ENCODE data around the gene DDX1.

DDX1 gene

GRCh38 chr2:15658911-15659310 lies 67.2 kb downstream of the DDX1 start:
- in situ Hi-C loops (cut with MboI; ENCODE audit: low sequenced_read_pairs): no loop called here

- in situ Hi-C loops (cut with MboI; ENCODE audit: low sequenced_read_pairs): no loop called here
Measured at GRCh38 chr2:15660491-15661294, 69.0 kb downstream of the DDX1 start.

GRCh38 chr2:15661295-15661569 lies 69.6 kb downstream of the DDX1 start:
- in situ Hi-C loops (cut with MboI; ENCODE audit: low sequenced_read_pairs): no loop called here

GRCh38 chr2:15662026-15662425 lies 70.4 kb downstream of the DDX1 start:
- in situ Hi-C loops (cut with MboI; ENCODE audit: low sequenced_read_pairs): no loop called here

GRCh38 chr2:15662579-15662978 lies 70.9 kb downstream of the DDX1 start:
- in situ Hi-C loops (cut with MboI; ENCODE audit: low sequenced_read_pairs): no loop called here

- in situ Hi-C loops (cut with MboI; ENCODE audit: low sequenced_read_pairs): no loop called here
Measured at GRCh38 chr2:15663802-15664201, 72.1 kb downstream of the DDX1 start.

GRCh38 chr2:15664273-15665066 lies 72.8 kb downstream of the DDX1 start:
- in situ Hi-C loops (cut with MboI; ENCODE audit: low sequenced_read_pairs): no loop called here

- in situ Hi-C loops (cut with MboI; ENCODE audit: low sequenced_read_pairs): no loop called here
Measured at GRCh38 chr2:15665067-15665942, 73.6 kb downstream of the DDX1 start.

- in situ Hi-C loops (cut with MboI; ENCODE audit: low sequenced_read_pairs): no loop called here
Measured at GRCh38 chr2:15665943-15666460, 74.3 kb downstream of the DDX1 start.

- in situ Hi-C loops (cut with MboI; ENCODE audit: low sequenced_read_pairs): no loop called here
Measured at GRCh38 chr2:15666861-15667808, 75.5 kb downstream of the DDX1 start.

- in situ Hi-C loops (cut with MboI; ENCODE audit: low sequenced_read_pairs): no loop called here
Measured at GRCh38 chr2:15667809-15668556, 76.3 kb downstream of the DDX1 start.

GRCh38 chr2:15668611-15669305 lies 77.1 kb downstream of the DDX1 start:
- in situ Hi-C loops (cut with MboI; ENCODE audit: low sequenced_read_pairs): no loop called here

- in situ Hi-C loops (cut with MboI; ENCODE audit: low sequenced_read_pairs): no loop called here
Measured at GRCh38 chr2:15669375-15669910, 77.8 kb downstream of the DDX1 start.

GRCh38 chr2:15670469-15670868 lies 78.8 kb downstream of the DDX1 start:
- in situ Hi-C loops (cut with MboI; ENCODE audit: low sequenced_read_pairs): no loop called here

- in situ Hi-C loops (cut with MboI; ENCODE audit: low sequenced_read_pairs): no loop called here
Measured at GRCh38 chr2:15670981-15671380, 79.3 kb downstream of the DDX1 start.

GRCh38 chr2:15671409-15671808 lies 79.7 kb downstream of the DDX1 start:
- in situ Hi-C loops (cut with MboI; ENCODE audit: low sequenced_read_pairs): no loop called here

- in situ Hi-C loops (cut with MboI; ENCODE audit: low sequenced_read_pairs): no loop called here
Measured at GRCh38 chr2:15671842-15672815, 80.5 kb downstream of the DDX1 start.

Measured in hTERT RPE-1 (cell line).